Stimulated activated CD4-positive, alpha-beta T cell treated with anti-CD3 and anti-CD28 coated beads, Interleukin-4, amount 100 ng/mL, for 24 hours (primary cell): Measurements from ENCODE around the gene PYGB.
"Not testable (repeated sequence)": the region's sequence is repeated elsewhere in the genome, so short reads cannot be mapped to it uniquely, and the experiment has no call there.

ENCODE experiments used
- DNase-seq: peaks from one replicate; pipeline ENCODE4 v3.0.0-alpha.2; 2020

PYGB gene

DNA sequence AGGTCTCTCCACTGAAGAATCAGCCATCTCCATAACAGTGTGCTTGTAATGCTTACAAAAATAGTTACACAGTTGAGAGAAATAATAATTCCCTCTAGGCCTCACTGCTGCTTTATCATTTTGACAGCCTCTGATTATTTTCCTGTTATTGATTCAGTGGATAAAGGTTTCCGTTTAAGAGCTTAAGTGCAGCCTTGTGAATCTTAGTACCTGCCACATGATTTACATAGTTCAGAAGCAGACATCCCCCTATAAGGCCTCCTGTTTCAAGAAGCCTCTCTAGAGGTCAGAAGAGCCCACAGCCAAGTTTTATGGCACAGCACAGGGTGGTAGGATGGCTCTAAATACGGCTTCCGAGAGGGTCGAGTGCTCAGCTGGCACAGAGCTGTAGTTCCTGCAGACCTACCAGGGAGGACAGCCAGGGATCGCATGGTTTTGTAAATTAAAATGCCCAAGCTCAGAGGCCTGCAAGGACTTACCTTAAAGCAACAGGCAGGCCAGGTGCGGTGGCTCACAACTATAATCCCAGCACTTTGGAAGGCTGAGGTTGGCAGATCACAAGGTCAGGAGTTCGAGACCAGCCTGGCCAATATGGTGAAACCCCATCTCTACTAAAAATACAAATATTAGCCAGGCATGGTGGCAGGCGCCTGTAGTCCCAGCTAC lies 17.6 kb upstream of the PYGB start:
- DNase-seq = no peak

GRCh38 chr20:25233016-25233772 lies 14.7 kb upstream of the PYGB start:
- DNase-seq = no peak

DNA sequence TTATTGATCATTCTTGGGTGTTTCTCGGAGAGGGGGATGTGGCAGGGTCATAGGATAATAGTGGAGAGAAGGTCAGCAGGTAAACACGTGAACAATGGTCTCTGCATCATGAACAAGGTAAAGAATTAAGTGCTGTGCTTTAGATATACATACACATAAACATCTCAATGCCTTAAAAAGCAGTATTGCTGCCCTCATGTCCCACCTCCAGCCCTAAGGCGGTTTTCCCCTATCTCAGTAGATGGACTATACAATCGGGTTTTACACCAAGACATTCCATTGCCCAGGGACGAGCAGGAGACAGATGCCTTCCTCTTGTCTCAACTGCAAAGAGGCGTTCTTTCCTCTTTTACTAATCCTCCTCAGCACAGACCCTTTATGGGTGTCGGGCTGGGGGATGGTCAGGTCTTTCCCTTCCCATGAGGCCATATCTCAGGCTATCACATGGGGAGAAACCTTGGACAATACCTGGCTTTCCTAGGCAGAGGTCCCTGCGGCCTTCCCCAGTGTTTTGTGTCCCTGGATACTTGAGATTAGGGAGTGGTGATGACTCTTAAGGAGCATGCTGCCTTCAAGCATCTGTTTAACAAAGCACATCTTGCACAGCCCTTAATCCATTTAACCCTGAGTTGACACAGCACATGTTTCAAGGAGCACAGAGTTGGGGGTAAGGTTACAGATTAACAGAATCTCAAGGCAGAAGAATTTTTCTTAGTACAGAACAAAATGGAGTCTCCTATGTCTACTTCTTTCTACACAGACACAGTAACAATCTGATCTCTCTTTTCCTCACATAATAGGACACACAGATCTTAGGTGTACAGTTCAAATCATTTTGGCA lies 13.7 kb upstream of the PYGB start:
- not testable (repeated sequence) for DNase-seq

DNA sequence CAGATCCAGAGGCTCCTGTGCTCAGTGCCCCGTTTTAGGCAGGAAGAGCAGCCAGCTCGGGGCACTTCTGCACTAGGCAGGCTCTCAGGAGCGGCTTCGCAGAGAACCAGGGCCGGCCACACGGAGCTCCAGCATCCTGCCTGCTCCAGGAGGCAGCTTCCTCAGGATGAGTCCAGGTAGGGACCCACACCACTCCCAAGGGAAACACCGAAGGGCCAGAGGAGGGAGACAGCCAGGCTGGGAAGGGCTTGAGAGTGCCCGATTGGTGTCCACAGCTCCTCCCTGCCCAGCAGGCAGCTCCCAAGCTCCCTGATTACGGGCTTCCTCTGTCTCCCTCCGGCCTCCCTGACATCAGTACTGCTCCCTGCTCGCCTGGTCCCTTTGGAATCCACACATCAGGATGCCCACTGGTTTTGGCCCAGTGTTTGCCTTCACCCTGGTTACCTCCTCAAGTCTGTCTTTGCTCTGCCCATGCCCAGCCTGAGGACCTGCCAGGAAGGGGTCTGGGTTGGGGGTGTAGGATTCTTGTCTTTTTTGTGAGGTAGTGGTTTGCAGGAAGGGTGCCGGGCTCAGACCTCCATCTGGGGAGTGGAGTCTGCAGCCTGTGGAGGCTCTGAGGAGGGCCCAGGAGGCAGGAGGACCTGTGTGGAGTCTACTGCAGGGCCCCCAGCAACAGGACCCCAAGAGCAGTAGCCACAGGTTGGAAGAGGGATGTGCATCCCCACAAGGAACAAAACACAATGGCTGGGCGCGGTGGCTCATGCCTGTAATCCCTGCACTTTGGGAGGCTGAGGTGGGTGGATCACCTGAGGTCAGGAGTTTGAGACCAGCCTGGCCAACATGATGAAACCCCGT lies 11.2 kb upstream of the PYGB start:
- DNase-seq = no peak

- DNase-seq = peak; percentile 76
These were observed 10.1 kb upstream of the PYGB start for GRCh38 chr20:25237610-25238318.

- no peak for DNase-seq
These were observed 9.4 kb upstream of the PYGB start for GRCh38 chr20:25238319-25239037.

GRCh38 chr20:25239387-25240370 lies 8.2 kb upstream of the PYGB start:
- DNase-seq = no peak

DNA sequence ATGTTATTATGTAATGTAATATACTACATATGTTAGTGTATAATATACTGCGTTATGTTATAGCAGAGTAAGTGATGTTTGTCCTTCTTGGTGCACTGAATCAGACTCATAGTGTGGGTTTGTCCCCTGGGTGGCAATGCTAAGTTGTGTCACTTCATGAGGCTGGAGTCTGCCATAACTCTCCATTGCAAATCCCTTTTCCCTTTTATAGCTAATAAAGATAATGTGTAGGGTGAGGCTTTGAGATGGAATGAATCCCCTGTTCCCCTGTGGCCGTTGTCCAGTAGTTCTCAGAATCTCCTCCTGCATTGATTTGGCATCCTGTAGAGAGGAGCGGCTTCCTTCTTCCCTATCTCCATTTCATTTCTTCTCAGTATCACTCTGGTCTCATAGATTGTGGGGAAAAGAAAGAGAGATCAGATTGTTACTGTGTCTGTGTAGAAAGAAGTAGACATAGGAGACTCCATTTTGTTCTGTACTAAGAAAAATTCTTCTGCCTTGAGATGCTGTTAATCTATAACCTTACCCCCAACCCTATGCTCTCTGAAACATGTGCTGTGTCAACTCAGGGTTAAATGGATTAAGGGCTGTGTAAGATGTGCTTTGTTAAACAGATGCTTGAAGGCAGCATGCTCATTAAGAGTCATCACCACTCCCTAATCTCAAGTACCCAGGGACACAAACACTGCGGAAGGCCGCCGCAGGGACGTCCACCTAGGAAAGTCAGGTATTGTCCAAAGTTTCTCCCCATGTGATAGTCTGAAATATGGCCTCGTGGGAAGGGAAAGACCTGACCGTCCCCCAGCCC lies 6.8 kb upstream of the PYGB start:
- DNase-seq = not testable (repeated sequence)

DNA sequence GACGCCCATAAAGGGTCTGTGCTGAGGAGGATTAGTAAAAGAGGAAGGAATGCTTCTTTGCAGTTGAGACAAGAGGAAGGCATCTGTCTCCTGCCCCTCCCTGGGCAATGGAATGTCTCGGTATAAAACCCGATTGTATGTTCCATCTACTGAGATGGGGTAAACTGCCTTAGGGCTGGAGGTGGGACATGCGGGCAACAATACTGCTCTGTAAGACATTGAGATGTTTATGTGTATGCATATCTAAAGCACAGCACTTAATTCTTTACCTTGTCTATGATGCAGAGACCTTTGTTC lies 6.3 kb upstream of the PYGB start:
- not testable (repeated sequence) for DNase-seq

DNA sequence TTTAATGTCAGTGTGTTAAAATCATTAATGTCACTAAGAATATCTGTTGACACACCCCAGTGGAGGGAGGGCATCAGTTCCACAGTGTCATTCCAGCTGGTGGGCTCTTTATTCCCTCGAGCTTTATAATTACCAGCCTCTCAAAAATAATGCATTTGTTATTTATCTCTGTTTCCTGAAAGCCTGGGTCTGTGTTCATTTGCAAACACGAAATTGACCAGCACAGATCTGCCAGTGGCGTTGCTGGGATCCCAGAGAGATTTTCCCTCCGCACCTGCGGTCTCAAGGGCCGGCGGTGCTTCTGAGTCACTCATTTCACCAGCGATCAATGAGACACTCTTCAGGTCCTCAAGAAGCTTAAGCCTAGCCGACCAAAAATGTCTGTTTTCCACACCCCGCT lies 5.7 kb upstream of the PYGB start:
- no peak for DNase-seq

DNA sequence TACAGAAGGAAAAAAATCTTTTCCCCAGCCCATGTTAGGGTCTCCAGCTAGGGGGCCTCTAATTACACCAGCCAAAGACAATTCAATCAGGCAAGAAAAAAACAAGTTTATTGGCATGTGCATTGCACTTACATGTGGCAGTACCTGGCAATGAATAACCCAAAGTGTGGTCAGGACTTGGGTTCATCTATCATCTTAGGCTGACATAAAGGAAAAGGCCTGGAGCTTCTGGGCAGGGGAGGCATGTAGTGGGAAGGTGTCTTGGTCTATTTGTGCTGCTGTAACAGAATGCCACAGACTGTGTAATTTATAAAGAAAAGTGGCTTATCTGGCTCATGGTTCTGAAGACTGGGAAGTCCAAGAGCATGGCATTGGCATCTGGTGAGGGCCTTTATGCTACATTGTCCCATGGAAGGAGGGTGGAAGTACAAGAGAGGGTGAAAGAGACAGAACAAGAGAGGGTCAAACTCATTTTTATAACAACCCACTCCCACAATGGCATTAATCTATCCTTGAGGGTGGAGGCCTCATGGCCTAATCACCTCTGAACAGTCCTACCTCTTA lies 4.4 kb upstream of the PYGB start:
- no peak for DNase-seq

DNA sequence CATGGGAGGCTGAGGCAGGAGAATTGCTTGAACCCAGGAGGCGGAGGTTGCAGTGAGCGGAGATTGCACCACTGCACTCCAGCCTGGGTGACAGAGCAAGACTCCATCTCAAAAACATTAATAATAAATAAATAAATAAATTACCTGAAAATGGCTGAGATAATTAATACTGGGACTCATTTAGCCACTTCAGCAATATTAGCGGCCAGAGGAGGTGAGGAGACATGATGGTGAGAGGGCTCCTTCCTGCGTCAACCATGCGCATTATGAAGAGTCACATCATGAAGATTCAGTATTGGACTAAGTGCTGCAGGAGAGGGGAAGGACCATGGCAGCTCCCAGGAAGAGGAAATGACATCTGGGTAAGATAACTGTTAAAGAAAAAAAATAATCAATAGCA lies 2.9 kb upstream of the PYGB start:
- no peak for DNase-seq

GRCh38 chr20:25245461-25245860 lies 2.4 kb upstream of the PYGB start:
- no peak for DNase-seq

DNA sequence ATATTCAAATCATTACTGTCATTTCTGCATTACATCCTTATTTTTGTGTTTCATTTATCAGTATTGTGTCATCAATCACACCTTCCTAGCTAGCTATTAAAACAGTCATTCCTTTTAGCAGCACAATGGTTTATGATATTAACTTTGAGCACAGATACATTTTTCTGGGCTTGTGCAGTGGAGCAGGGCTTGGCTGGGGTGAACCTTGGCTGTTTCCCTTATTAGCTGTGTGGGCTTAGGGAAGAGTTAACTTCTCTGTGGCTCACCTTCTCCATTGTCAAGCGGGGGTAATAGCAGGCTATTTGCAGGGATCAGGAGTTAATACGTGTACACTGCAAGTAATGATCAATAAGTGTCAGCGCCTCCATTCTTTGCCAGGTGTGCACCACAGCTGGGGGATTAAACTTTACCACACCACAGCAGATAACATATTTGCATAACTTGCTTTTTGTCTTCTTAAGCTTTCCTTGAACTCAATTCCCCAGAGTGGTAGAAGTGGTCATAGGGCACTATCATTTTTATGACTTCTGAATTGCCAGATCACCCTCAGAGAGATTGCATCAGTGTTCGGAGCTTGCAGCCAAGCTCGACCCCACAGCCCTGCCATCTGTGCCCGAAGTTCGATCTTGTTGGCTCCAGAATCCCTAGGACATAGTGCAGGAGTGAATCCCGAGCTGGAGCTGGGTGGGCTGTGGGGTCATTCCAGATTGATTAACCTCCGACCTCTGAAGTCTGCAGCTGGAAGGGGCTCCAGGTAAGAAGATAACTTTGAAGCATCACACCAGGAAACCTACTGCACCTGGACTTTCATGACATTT lies 1.5 kb upstream of the PYGB start:
- no peak for DNase-seq

DNA sequence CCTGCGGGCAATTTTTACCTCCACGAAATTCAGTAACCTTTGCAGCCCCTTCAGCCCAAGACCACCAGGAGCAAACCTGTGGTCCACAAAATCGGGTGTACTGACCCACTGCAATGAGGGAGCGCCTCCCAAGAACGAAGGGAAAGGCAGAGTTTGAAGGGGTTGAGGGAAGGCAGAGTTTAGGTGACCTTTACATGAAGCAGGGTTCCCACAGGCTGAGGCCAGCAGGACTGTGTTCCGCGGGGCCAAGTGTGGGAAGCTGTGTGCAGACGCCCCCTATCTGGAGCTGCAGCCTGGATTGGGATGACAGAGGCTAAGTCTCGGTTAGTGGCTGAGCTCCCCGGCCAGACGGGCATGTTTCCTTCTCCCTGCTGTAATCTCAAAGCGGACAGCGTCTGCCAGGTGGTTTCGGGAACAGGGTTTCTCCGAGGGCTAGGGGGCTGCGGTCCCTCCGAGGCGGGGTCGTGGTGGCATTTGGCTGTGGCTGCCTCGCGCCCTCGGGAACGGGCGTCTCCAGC lies 826 bp upstream of the PYGB start:
- DNase-seq = no peak

- no peak for DNase-seq
These were observed 348 bp upstream of the PYGB start for GRCh38 chr20:25247518-25247955.

- no peak for DNase-seq
These were observed 894 bp downstream of the PYGB start for GRCh38 chr20:25248786-25249172.
